GM12878 (cell line): ENCODE data around the gene CXXC1. TPM values are rescaled to one million over a fixed set of nuclear protein-coding genes. Genes with fewer than 3 reads are reported as not detected.

Experiments
- CHD2 ChIP-seq: IDR thresholded peaks from 2 replicates; pipeline ENCODE4 v1.6.1; 2011; ENCODE audit warnings: low read depth, low read length, improper control_type of control experiment, borderline replicate concordance
- DPF2 ChIP-seq: fragments of 450-650 bp; IDR thresholded peaks from 2 replicates; pipeline ENCODE4 v1.6.1; 2017; ENCODE audit warnings: mild to moderate bottlenecking
- ETV6 ChIP-seq, 2 experiments: fragments of 450-650 bp in 1 of 2; IDR thresholded peaks in 1 of 2; conservative IDR thresholded peaks in 1 of 2; 2 replicates each; pipeline ENCODE4 v1.6.1; 2014; ENCODE audit warnings: antibody characterized with exemption in 1 of 2, borderline replicate concordance in 1 of 2, low read depth in 1 of 2, mild to moderate bottlenecking in 1 of 2, moderate library complexity in 1 of 2
- EZH2 ChIP-seq: IDR thresholded peaks from 2 replicates; pipeline ENCODE4 v1.6.1; 2012; ENCODE audit warnings: low read depth, mild to moderate bottlenecking, control low read depth, inconsistent platforms, low read length, borderline replicate concordance; ENCODE audit not compliant: control insufficient read depth
- GATAD2B ChIP-seq: fragments of 450-650 bp; conservative IDR thresholded peaks from 2 replicates; pipeline ENCODE4 v1.6.1; 2017; ENCODE audit warnings: low read depth, mild to moderate bottlenecking, moderate library complexity
- HCFC1 ChIP-seq: fragments of 150-350 bp; IDR thresholded peaks from 2 replicates; pipeline ENCODE4 v1.6.1; 2014; ENCODE audit warnings: low read length
- HDGF ChIP-seq: fragments of 450-650 bp; IDR thresholded peaks from 2 replicates; pipeline ENCODE4 v1.6.1; 2016; ENCODE audit warnings: antibody characterized with exemption
- MTA2 ChIP-seq: fragments of 450-650 bp; IDR thresholded peaks from 2 replicates; pipeline ENCODE4 v1.6.1; 2016; ENCODE audit warnings: low read depth, mild to moderate bottlenecking, moderate library complexity
- PML ChIP-seq: IDR thresholded peaks from 2 replicates; pipeline ENCODE4 v1.6.1; 2012; ENCODE audit warnings: low read length, inconsistent platforms
- RB1 ChIP-seq: fragments of 450-650 bp; formaldehyde crosslinking; IDR thresholded peaks from 2 replicates; pipeline ENCODE4 v1.6.1; 2017; ENCODE audit warnings: mild to moderate bottlenecking, borderline replicate concordance
- REST ChIP-seq: IDR thresholded peaks from 2 replicates; pipeline ENCODE4 v1.6.1; 2012; ENCODE audit warnings: mild to moderate bottlenecking, low read depth, low read length
- SPI1 ChIP-seq: IDR thresholded peaks from 2 replicates; pipeline ENCODE4 v1.6.1; 2011; ENCODE audit warnings: low read depth, mild to moderate bottlenecking, low read length, moderate library complexity, borderline replicate concordance; ENCODE audit not compliant: insufficient read depth
- USF1 ChIP-seq: IDR thresholded peaks from 2 replicates; pipeline ENCODE4 v1.6.1; 2011; ENCODE audit warnings: borderline replicate concordance, low read depth, mild to moderate bottlenecking, moderate library complexity, mixed read lengths, low read length; ENCODE audit not compliant: insufficient read depth; ENCODE audit errors: extremely low read length
- ZNF24 ChIP-seq: fragments of 450-650 bp; IDR thresholded peaks from 2 replicates; pipeline ENCODE4 v1.6.1; 2017; ENCODE audit warnings: antibody characterized with exemption, mild to moderate bottlenecking
- polyA plus RNA-seq, 11 experiments: library from polyadenylated mRNA; depleted of rRNA in 4 of 11; unstranded in 6 of 11; stranded (reverse) in 5 of 11; fragments of >200 nt; fragmentation: Nextera tagmentation in 4 of 11; fragmentation: Illumina TruSeq in 1 of 11; extraction: Ambion mirVana in 4 of 11; extraction: Trizol in 1 of 11; gene quantifications; 1 replicate in 1 of 11; 2 replicates in 10 of 11; pipeline versions ENCODE4 v1.2.1 to v1.2.3, GENCODE V29; 2011 to 2016; ENCODE audit warnings: inconsistent platforms in 2 of 11, missing spikeins in 2 of 11, low read depth in 1 of 11
- total RNA-seq, 4 experiments: library from RNA; depleted of rRNA in 3 of 4; stranded (reverse); fragments of >200 nt in 3 of 4; fragmentation: Illumina TruSeq in 1 of 4; extraction: Trizol in 1 of 4; gene quantifications; 2 replicates each; pipeline versions ENCODE4 v1.2.1 to v1.2.3, GENCODE V29; 2013 to 2021
- TF ChIP-seq, protein P1 (sequence below): fragments of 150-350 bp; IDR thresholded peaks from 2 replicates; pipeline ENCODE4 v1.6.1; 2014; ENCODE audit warnings: mild to moderate bottlenecking, low read depth, low read length
- TF ChIP-seq, protein P2 (sequence below): fragments of 450-650 bp; IDR thresholded peaks from 2 replicates; pipeline ENCODE4 v1.6.1; 2018; ENCODE audit warnings: borderline replicate concordance, mild to moderate bottlenecking; ENCODE audit not compliant: partially characterized antibody

The CXXC1 gene
- total and polyA plus RNA-seq, 10 of the 15 experiments (the other 5 are each of a cell fraction or from before 2014, with no cell fraction given) = 9.2 to 180 (median 93.8) TPM

- TF ChIP-seq GATAD2B (0 out of 2 replicates have a peak, but pooled peaks have one; percentile 22), ZNF24 (no peak), ETV6 (conservative IDR thresholded peaks at IDR 0.05 in 1 of 2, IDR thresholded peaks at IDR 0.05 in 1 of 2; ENCODE audit: borderline replicate concordance in 1 of 2, low read depth in 1 of 2) (peak in 1 of 2 experiments; percentile 61; a peak in 1 of 4 replicates), USF1 (no peak), REST (no peak), SPI1 (peak; percentile 96), HCFC1 (peak; percentile 48; the same call in 1 of the 2 replicates), HDGF (no peak; the same call in 1 of the 2 replicates), CHD2 (0 out of 2 replicates have a peak, but pooled peaks have one; percentile 27), DPF2 (no peak), PML (no peak), MTA2 (no peak), RB1 (no peak; the same call in 1 of the 2 replicates), EZH2 (no peak)
- TF ChIP-seq, protein P1, sequence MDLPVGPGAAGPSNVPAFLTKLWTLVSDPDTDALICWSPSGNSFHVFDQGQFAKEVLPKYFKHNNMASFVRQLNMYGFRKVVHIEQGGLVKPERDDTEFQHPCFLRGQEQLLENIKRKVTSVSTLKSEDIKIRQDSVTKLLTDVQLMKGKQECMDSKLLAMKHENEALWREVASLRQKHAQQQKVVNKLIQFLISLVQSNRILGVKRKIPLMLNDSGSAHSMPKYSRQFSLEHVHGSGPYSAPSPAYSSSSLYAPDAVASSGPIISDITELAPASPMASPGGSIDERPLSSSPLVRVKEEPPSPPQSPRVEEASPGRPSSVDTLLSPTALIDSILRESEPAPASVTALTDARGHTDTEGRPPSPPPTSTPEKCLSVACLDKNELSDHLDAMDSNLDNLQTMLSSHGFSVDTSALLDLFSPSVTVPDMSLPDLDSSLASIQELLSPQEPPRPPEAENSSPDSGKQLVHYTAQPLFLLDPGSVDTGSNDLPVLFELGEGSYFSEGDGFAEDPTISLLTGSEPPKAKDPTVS = no peak
- TF ChIP-seq, protein P2, sequence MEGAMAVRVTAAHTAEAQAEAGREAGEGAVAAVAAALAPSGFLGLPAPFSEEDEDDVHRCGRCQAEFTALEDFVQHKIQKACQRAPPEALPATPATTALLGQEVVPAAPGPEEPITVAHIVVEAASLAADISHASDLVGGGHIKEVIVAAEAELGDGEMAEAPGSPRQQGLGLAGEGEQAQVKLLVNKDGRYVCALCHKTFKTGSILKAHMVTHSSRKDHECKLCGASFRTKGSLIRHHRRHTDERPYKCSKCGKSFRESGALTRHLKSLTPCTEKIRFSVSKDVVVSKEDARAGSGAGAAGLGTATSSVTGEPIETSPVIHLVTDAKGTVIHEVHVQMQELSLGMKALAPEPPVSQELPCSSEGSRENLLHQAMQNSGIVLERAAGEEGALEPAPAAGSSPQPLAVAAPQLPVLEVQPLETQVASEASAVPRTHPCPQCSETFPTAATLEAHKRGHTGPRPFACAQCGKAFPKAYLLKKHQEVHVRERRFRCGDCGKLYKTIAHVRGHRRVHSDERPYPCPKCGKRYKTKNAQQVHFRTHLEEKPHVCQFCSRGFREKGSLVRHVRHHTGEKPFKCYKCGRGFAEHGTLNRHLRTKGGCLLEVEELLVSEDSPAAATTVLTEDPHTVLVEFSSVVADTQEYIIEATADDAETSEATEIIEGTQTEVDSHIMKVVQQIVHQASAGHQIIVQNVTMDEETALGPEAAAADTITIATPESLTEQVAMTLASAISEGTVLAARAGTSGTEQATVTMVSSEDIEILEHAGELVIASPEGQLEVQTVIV = peak; percentile 27
Measured at GRCh38 chr18:50297621-50298442, 10.3 kb upstream of the CXXC1 start (continued).
